NB4 (cell line): ENCODE measurements around the gene CNTNAP4.

ENCODE experiments used
- DNase-seq: peaks from one replicate; pipeline ENCODE4 v3.0.0; 2010; ENCODE audit warnings: low read depth
- H3K4me3 ChIP-seq: one replicate; pipeline ENCODE4 v1.5.1; 2011; ENCODE audit warnings: mild to moderate bottlenecking, low read depth, low read length, moderate library complexity
- MYC ChIP-seq: IDR thresholded peaks from 2 replicates; pipeline ENCODE4 v1.6.1; 2011; ENCODE audit warnings: low read depth, low read length
- POLR2A ChIP-seq: IDR thresholded peaks from 2 replicates; pipeline ENCODE4 v1.6.1; 2011; ENCODE audit warnings: mild to moderate bottlenecking; ENCODE audit not compliant: insufficient read length; ENCODE audit errors: extremely low read depth
- TF ChIP-seq, protein P1 (sequence below): IDR thresholded peaks from one replicate; pipeline ENCODE4 v1.5.1; 2012; ENCODE audit warnings: low read depth, low read length
- TF ChIP-seq, protein P2 (sequence below): IDR thresholded peaks from 2 replicates; pipeline ENCODE4 v1.6.1; 2011; ENCODE audit warnings: low read depth, low read length

Gene CNTNAP4

DNA sequence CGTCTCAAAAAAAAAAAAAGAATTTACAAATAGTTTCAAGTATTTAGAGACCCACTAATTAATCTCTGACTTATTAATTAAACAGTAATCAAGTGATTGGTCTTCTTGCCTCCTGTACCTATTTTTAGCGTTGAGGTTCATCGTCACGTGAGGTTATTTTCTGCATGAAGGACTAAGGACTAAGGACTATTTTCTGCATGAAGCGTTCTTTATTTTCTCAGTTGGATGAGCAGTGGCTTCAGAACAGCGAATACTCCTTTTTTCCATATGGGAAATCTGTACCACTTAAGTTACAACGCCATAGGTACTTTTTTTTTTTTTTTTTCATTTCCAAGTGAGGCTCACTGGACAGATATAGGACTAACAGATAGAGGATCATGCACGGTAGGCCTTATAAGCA is 224.9 kb downstream of the CNTNAP4 start:
- DNase-seq, result no peak
- no peak overlapping the region for H3K4me3 ChIP-seq
- TF ChIP-seq, protein P1, sequence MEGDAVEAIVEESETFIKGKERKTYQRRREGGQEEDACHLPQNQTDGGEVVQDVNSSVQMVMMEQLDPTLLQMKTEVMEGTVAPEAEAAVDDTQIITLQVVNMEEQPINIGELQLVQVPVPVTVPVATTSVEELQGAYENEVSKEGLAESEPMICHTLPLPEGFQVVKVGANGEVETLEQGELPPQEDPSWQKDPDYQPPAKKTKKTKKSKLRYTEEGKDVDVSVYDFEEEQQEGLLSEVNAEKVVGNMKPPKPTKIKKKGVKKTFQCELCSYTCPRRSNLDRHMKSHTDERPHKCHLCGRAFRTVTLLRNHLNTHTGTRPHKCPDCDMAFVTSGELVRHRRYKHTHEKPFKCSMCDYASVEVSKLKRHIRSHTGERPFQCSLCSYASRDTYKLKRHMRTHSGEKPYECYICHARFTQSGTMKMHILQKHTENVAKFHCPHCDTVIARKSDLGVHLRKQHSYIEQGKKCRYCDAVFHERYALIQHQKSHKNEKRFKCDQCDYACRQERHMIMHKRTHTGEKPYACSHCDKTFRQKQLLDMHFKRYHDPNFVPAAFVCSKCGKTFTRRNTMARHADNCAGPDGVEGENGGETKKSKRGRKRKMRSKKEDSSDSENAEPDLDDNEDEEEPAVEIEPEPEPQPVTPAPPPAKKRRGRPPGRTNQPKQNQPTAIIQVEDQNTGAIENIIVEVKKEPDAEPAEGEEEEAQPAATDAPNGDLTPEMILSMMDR, result no peak
- no peak for TF ChIP-seq POLR2A
- TF ChIP-seq, protein P2, sequence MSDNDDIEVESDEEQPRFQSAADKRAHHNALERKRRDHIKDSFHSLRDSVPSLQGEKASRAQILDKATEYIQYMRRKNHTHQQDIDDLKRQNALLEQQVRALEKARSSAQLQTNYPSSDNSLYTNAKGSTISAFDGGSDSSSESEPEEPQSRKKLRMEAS, result no peak
- TF ChIP-seq MYC, result no peak

DNA sequence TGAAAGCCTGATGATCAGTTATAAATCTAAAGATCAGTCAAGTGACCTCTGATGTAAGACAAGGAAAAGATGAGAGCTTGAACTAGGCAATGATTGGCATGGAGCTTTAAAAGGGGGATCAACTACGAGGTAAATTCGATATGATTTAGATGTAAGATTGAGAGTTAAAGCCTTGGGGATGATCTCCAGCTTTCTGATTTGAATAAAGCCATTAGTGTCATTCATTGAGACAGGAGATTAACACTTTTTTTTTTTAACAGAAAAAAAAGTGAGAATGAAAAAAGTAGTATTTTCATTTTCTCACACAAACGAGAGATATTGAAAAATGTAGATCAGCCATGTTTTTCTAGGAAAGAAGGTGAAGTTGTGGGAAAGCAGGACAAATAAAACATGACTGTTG is 225.4 kb downstream of the CNTNAP4 start:
- no peak for DNase-seq
- TF ChIP-seq, protein P1, result no peak
- TF ChIP-seq, protein P2, result no peak
- TF ChIP-seq MYC (no peak), POLR2A (no peak)
- H3K4me3 ChIP-seq, result no peak overlapping the region

GRCh38 chr16:76503091-76503490 is 225.9 kb downstream of the CNTNAP4 start:
- no peak for DNase-seq
- no peak overlapping the region for H3K4me3 ChIP-seq
- TF ChIP-seq, protein P1, result no peak
- no peak for TF ChIP-seq POLR2A
- TF ChIP-seq, protein P2, result no peak
- no peak for TF ChIP-seq MYC

DNA sequence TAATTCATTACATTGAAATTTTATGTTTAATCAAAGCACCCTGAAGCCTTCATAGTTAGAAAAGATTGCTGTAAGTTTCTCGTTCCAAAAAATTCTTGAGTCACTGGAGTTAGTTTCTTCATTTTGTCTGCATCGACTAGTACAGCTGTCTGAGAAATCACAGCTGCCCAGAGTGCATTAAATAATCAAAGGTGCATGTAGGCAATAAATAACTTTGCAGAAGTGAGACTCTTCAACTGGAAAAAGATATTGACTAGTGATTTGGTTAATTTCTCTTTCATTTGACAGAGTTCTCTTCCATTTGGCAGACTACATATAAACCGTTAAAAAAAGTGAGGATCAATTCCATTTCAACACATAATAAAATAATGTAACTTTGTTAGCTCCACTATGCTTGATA is 234.0 kb downstream of the CNTNAP4 start:
- no peak overlapping the region for H3K4me3 ChIP-seq
- TF ChIP-seq MYC (no peak), POLR2A (no peak)
- TF ChIP-seq, protein P1, result no peak
- TF ChIP-seq, protein P2, result no peak

GRCh38 chr16:76518781-76519180 is 241.6 kb downstream of the CNTNAP4 start:
- TF ChIP-seq, protein P1, result no peak
- TF ChIP-seq POLR2A (no peak), MYC (no peak)
- TF ChIP-seq, protein P2, result no peak
- DNase-seq, result no peak
- no peak overlapping the region for H3K4me3 ChIP-seq

More for the DNA sequence above, 234.0 kb downstream of the CNTNAP4 start:
- DNase-seq, result no peak
